Measurements from ENCODE around the gene CAB39. TPM values are rescaled to one million over a fixed set of nuclear protein-coding genes. Genes with fewer than 3 reads are reported as not detected.

The CAB39 gene
- total and polyA plus RNA-seq, 2 donors from 2014 or later, result 39.1 to 77.6 TPM

DNA sequence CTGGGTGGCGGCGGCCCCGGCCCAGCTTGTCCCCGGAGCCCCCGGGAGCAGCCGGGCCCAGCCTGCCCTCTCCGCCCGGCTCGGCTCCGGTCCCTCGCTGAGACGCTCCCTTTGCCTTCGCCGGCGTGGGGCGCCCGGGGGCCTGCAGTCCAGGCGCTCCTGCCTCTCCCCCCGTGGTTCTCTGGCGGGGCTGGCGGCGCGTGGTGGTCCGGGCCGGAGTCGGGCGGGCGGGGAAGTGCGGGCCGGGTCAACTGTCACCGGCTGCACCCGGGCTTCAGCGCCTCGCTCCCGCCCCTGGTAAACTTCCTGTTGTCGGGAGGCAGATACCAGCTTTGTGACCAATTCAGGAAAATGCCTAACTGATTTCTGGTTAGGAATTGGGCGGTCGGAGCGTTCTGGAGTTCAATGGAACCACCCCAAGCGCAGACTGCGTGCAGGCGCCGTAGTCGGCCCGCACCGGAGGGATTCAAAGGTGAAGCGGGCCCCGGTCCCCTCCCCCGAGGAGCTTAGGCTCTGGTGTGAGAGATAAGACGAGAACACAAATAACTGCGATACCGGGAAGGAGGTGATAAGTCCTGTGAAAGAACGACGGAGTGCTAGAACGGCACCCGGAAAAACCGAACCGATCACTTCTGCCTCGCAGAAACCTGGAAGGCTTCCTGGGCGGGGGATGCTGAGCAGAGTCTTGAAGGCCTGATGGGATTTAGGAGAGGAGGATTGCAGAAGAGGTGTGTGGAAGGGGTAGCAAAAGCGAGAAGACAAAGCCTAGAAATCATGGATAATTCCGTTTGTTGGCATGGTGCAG is 891 bp downstream of the CAB39 start:
- H3K36me3 ChIP-seq (ENCODE audit: control insufficient read depth in 2 of 3, insufficient read depth in 3 of 3, low read length in 3 of 3), result no peaks in the 10 kb centered on the region
- TF ChIP-seq, protein P1, sequence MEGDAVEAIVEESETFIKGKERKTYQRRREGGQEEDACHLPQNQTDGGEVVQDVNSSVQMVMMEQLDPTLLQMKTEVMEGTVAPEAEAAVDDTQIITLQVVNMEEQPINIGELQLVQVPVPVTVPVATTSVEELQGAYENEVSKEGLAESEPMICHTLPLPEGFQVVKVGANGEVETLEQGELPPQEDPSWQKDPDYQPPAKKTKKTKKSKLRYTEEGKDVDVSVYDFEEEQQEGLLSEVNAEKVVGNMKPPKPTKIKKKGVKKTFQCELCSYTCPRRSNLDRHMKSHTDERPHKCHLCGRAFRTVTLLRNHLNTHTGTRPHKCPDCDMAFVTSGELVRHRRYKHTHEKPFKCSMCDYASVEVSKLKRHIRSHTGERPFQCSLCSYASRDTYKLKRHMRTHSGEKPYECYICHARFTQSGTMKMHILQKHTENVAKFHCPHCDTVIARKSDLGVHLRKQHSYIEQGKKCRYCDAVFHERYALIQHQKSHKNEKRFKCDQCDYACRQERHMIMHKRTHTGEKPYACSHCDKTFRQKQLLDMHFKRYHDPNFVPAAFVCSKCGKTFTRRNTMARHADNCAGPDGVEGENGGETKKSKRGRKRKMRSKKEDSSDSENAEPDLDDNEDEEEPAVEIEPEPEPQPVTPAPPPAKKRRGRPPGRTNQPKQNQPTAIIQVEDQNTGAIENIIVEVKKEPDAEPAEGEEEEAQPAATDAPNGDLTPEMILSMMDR (IDR thresholded peaks at IDR 0.05; ENCODE audit: borderline replicate concordance, extremely low read depth, insufficient read depth), result no peak
- H3K4me3 ChIP-seq (ENCODE audit: low read length in 3 of 3), result peak overlapping the region; percentile 74 to 89 (median 86)
- peak overlapping the region; percentile 85 to 90 for H3K27ac ChIP-seq (ENCODE audit: low read depth in 2 of 2, low read length in 2 of 2)
- peaks cover 3 to 24% (median 17%) of the 10 kb centered on the region in 3 donors for H3K4me1 ChIP-seq (ENCODE audit: control insufficient read depth in 2 of 3, insufficient read depth in 2 of 3, low read depth in 1 of 3, low read length in 3 of 3)
- FAIRE-seq (no peak), DNase-seq (peak; percentile 31 to 82 (median 53))
- no peaks in the 10 kb centered on the region for H3K27me3 ChIP-seq (ENCODE audit: control insufficient read depth, insufficient read depth, low read length)
- no peaks in the 10 kb centered on the region for H3K9me3 ChIP-seq (ENCODE audit: control insufficient read depth in 2 of 3, insufficient read depth in 1 of 3, low read length in 3 of 3)
- intact Hi-C loops (cut with DNase I), result no loop called here
- peak overlapping the region; percentile 60 to 96 (median 81) for H3K9ac ChIP-seq (ENCODE audit: low read length in 3 of 3)

DNA sequence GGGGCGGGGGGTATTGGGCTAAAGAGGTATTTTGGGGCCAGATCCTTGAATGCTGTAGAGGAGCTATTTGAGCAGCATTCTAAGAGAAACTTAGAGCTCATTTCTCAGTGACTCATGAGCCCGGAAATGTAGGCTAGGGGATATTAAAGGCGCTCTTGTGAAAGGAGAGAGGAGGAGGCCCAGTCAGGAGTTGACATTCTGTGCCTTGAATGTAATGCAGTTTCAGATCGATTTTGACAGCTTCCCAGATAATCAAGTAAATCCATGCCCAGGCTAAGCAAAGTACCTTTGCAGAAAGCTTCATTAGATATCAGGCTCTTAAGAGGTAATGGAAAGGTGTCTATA is 1.5 kb downstream of the CAB39 start:
- H3K4me1 ChIP-seq (ENCODE audit: control insufficient read depth in 2 of 3, insufficient read depth in 2 of 3, low read depth in 1 of 3, low read length in 3 of 3), result peaks cover 3 to 24% (median 18%) of the 10 kb centered on the region in 3 donors
- peak overlapping the region; percentile 60 to 96 (median 81) for H3K9ac ChIP-seq (ENCODE audit: low read length in 3 of 3)

DNA sequence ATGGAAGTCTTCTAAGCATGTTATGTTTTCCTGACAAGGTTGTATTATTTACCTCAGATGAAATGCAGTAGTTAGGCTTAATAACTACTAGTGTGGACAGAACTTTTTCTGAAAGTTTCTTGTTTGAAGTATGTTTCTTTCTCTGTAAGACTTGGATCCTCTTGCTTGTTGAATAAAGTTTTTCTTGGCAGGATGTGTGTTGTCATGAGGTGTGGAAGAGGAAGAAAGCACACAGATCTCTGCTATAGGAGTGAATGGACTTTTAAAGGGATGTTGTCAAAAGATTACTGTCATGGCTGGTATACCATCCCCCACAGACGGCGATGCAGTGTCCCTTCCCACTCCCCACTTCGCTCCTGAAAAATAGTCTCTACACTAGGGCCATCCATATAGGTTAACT is 2.6 kb downstream of the CAB39 start:
- Histone ChIP-seq H3K27me3 (ENCODE audit: control insufficient read depth, insufficient read depth, low read length) (no peaks in the 10 kb centered on the region), H3K9me3 (ENCODE audit: control insufficient read depth in 2 of 3, insufficient read depth in 1 of 3, low read length in 3 of 3) (no peaks in the 10 kb centered on the region), H3K27ac (ENCODE audit: low read depth in 2 of 2, low read length in 2 of 2) (no peak overlapping the region), H3K36me3 (ENCODE audit: control insufficient read depth in 2 of 3, insufficient read depth in 3 of 3, low read length in 3 of 3) (no peaks in the 10 kb centered on the region), H3K9ac (ENCODE audit: low read length in 3 of 3) (no peak overlapping the region), H3K4me3 (ENCODE audit: low read length in 3 of 3) (peak overlapping the region; percentile 3 to 89 (median 86)), H3K4me1 (ENCODE audit: control insufficient read depth in 2 of 3, insufficient read depth in 2 of 3, low read depth in 1 of 3, low read length in 3 of 3) (peaks cover 3 to 29% (median 24%) of the 10 kb centered on the region in 3 donors)
- no peak for FAIRE-seq
- intact Hi-C loops (cut with DNase I), result no loop called here
- no peak for DNase-seq
- TF ChIP-seq, protein P1 (IDR thresholded peaks at IDR 0.05; ENCODE audit: borderline replicate concordance, extremely low read depth, insufficient read depth), result no peak

More for the DNA sequence above, 1.5 kb downstream of the CAB39 start:
- H3K27me3 ChIP-seq (ENCODE audit: control insufficient read depth, insufficient read depth, low read length), result no peaks in the 10 kb centered on the region
- intact Hi-C loops (cut with DNase I), result no loop called here
- peak overlapping the region; percentile 85 to 90 for H3K27ac ChIP-seq (ENCODE audit: low read depth in 2 of 2, low read length in 2 of 2)
- peak in 2 of 5 donors; percentile 59 to 62 for DNase-seq
- FAIRE-seq, result no peak
- H3K9me3 ChIP-seq (ENCODE audit: control insufficient read depth in 2 of 3, insufficient read depth in 1 of 3, low read length in 3 of 3), result no peaks in the 10 kb centered on the region
- H3K36me3 ChIP-seq (ENCODE audit: control insufficient read depth in 2 of 3, insufficient read depth in 3 of 3, low read length in 3 of 3), result no peaks in the 10 kb centered on the region
- peak overlapping the region; percentile 74 to 89 (median 86) for H3K4me3 ChIP-seq (ENCODE audit: low read length in 3 of 3)
- TF ChIP-seq, protein P1 (IDR thresholded peaks at IDR 0.05; ENCODE audit: borderline replicate concordance, extremely low read depth, insufficient read depth), result no peak

Measured in kidney (tissue), 14 donors.